Endometrial microvascular endothelial cells (primary cell): ENCODE results near the gene AVPR2. TPM values are rescaled to one million over a fixed set of nuclear protein-coding genes. Genes with fewer than 3 reads are reported as not detected.

Experiments
- in situ Hi-C: cut with HindIII; loops from 2 replicates; pipeline ENCODE4 v1.10.0; 2017; ENCODE audit warnings: low sequenced_read_pairs, low pct_unique_long_range_greater_than_20kb; ENCODE audit errors: inconsistent ontology term
- total RNA-seq: library from RNA; depleted of rRNA; stranded (reverse); fragments of >200 nt; gene quantifications from one replicate; pipeline ENCODE4 v1.2.3, GENCODE V29; 2015; ENCODE audit errors: inconsistent ontology term

The AVPR2 gene
- total RNA-seq, 1 donor from 2014 or later, result not detected

DNA sequence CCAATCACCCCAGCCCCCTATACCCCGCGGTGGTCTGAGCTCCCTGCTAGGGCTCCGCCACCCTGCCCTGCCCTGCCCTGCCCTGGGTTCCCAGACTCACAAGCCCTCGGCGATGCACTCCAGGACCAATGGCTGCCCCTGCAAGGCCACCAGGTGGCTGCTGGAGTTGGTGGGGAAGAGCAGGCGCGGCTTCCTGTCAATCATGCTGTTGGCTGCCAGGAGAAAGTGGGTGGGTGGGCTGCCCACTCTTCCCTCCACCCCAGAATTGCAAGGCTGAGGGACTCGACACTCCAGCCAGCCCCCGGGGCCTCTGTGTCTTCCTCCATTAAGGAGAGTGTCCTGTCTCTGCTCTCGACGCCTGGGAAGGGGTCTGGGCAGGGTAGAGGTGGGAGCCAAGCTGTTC is 34.2 kb upstream of the AVPR2 start:
- in situ Hi-C loops, result no loop called here

DNA sequence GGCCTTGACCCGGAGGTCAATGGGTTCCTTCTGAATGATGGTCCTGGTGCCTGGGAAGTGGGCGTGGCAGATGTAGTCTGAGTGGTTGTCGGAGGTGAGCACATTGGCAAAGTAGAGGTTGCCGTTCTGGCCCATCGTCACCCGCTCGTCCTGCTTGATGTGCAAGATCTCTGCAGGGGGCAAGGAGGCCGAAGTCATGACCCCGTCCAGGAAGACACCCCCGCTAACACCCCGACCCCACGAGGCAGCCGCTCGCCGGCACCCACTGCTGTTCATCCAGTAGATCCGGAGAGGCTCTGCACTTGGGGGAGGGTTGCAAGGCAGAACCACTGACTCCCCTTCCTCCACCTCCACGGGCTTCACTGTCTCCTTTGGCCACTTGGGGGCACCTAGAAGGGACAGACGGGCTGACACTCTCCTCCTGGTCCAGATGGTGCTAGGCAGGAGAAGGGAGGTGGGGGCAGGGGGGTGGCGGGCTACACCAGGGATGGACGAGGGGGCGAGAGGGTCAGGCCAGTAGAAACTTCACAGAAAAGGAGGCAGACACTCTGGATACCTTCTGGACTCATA is 33.6 kb upstream of the AVPR2 start:
- in situ Hi-C loops, result no loop called here

DNA sequence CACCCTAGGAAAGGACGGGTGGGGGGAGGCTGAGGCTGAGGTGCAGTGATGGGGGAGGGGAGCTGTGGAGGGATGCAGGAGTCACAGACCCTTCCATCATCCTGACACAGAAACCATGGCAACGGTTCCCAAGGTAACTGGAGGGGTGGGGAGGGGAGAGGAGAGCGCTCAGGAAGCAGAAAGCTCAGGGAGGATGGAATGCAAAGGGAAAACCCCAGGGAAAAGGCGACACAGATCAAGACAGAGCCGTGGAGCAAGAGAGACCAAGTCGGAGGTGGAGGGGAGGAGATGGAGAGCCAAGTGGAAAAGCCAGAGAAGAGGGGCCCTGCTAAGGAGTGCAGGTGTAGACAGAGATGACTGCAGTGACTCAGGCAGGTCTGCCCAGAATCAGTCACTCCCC is 33.0 kb upstream of the AVPR2 start:
- in situ Hi-C loops, result no loop called here

DNA sequence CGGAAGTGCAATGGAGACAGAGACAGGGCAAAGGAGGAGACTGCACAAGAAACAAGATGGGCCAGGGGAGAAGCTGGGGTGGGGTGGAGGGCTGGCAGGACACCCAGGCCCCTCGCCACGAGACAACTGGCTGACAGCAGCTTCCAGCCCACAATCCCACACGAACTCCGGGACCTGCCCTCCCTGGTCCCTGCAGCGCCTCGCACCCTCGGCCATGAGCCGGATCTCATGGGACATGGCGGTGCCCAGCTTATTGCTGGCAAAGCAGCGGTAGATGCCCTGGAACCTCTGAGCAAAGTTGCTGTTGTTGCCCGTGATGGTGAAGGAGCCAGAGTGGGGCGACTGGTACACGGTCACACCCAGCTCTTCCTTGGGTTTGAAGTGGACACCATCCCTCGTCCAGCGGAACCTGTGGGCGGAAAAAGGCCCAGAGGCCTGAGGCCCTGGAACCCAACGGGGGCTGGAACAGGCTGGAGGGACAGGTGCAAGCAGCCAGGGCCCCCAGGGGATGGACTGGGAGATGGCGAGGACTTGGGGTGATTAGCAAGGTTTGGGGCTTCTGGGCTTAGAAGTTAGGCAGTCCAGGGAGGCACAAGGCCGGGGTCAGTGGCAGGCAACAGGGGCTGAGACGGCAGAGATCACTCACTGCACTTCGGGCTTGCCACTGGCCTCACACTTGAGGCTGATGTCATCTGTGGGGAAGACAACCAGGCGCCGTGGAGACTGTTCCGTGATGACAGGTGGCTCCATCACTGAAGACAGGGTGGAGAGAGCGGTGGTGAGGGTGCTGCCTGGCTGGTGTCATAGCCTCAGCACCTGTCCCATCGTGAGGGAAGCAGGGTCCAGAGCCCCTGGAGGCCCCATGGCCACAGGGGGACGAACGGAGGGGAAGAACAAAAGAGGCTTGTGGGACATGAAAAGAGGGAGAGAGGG is 32.3 kb upstream of the AVPR2 start:
- in situ Hi-C loops, result no loop called here

DNA sequence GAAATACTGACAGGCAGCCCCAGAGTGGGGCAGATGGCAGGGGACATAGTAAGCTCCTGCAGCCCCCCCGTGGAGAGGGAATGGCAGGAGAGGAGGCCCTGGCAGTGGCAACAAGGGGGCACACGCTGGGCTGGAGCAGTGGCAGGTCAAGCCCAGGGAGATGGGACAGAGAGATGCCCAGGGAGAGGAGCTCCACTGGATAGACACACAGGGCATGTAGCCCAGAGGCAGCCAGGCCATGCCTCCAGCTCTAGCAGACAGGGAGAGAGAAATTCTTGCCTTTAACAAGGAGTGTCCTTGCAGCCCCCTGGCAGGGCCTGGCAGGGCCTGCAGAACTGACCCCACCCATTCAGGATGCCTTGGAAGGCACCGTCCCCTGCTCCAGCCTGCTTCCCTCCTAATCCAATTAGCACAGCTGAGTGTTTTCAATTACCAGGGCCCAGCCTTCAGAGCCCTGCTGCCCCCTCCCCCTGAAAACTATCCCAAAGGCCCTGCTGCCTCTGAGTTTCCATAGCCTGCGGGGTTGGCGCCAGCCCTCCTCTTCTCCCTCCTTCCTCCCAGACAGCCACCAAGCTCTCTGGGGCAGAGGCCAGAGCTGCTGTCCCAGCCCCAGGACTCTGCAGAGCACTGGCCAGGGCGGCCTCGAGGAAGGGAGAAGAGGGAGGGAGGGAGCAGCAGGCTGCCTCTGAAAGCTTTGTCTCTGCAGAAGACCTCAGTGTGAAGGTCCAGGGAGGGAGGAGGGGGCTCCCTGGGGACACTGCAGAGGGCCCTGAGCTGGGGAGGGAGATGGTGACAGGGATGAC is 31.0 kb upstream of the AVPR2 start:
- in situ Hi-C loops, result no loop called here

DNA sequence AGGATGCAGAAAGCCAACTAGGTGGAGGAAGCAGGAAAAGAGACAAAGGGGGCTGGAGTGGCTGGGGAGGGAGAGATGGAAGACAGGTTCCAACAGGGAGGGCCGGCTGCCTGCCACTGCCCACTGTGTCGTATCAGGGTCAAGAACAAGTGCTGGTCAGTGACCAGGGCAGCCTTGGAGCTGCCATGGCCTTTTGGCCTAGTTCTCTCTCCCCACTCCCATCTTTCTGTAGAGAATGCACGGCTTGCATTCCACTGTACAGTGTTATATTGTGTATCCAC is 30.4 kb upstream of the AVPR2 start:
- in situ Hi-C loops, result no loop called here

DNA sequence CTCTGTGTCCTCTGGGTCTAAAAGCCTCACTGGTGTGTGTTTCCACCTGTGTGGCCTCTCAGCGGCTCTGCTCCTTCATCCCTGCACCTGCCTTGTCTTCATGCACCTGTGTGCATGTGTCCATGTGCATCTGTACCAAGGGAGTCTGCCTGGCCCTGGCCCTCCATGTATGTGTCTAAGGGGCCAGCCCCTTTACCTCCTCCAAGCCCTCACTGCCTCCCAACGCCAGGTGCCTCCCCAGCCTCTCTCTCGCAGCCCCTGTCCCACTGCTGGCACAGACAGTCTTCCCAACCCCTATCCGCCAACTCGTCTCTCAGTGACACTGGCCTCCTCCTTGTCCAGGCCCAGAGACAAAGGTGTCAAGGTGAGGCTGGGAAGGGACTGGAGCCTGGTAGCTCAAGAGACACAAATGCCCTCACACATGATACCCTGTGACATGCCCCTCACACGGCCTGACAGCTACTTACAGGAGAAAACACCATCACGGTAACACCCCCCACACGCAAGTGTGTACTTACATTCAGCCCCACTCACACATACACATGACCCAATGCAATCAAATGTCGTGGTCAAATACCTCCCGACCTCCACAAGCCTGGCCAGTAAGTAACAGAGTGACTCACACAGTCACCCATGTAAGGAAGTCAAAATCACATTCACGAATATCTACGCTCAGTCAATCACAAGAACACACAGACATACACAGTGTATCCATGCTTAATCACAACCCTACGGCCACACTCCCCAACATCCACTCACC is 29.9 kb upstream of the AVPR2 start:
- in situ Hi-C loops, result no loop called here

DNA sequence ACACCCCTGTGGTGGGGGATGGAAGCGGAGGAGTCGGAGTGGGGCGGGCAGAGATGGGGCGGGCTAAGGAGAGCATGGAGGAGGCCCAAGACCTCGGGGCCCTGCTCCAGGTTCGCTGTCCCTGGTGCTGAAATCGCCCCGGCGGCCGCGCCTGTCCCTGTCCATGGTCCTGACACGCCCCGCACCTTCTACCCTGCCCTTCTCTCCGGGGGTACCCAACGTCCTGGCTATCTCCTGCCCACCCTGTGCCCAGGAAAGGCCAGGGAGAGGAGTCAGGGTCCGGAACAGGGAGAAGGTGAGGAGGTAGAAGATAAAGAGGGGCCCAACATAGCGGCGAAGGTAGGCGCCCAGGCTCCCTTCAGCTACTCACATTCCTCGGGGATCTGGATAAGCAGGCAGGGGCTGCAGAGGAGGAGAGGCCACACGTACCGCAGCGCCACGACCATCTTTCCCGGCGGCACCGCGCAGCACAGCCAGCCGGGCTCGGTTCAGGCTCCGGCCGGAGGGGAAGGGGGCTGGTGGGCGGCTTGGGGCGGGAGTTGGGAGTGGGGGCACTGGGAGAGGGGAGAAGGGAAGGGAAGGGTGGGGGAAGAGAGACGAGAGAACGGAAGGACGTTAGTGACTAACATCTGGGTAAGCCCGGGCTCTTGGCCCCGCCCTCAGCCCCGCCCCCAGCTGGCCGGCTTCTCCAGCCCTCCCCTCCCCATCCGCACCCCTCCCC is 28.9 kb upstream of the AVPR2 start:
- in situ Hi-C loops, result no loop called here

DNA sequence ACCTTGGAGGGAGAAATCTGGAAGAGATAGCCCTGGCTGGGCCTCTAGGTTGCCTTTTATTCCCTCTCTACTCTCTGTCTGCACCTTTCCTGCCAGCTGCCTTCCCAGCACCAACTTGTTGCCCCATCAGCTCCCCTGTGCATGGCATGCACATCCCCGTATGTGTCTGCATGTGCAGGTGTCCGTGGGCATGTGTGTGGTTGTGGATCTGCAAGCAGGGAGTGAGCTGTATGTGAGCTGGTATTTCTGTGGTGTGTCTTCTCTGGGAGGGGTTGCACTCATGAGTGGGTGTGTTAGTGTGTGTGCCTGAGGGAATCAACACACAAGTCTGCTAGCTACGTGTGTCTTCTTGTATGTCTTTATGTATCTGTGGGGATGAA is 28.4 kb upstream of the AVPR2 start:
- in situ Hi-C loops, result no loop called here

DNA sequence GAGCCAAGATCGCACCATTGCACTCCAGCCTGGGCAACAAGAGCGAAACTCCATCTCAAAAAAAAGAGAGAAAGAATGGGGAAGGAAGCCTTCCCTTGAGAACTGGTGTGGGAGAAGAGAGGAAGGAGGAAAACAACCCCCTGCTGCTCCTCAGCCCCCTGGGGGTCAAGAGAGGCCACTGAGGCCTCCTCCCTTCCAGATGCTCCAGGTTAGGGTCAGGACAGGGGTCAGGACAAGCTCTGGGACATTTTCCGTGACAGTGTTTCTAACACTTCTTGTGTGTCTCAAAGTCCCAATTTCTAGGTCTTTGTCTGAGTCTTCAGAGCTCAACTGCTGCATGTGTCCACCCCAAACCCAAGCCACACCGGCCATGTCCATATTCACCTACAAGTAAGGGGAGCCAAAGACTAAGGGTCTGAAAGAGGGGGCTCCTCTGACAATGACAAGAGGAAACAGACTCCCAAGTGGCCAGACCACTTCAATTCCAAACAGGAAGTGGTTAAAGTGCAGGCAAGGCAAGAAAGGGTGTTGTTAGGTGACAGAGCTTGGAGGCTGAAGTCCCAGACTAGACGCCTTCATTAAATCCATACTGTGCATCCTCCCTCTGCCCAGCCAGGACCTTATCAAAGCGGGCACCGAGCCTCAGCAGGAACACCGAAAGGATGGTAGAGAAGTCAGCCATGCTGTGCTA is 26.8 kb upstream of the AVPR2 start:
- in situ Hi-C loops, result no loop called here

DNA sequence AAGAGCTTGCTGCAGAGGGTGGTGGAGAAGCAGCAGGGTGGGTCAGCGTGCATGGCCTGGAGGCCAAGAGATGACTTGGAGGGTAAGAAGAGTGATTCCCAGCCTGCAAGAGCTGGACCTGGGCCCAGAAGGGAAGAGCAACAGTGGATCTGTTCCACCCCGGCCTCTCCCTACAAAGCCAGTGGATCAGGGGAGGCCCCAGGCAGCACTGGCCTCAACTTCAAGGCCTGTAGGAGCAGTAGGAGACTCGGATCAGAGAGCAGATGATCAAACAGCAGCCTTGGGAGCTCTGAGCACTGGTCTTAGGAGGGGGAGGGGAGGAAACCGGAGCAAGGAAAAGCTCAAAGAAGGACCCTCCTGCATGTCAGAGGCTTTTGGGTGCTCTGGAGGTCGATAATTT is 26.1 kb upstream of the AVPR2 start:
- in situ Hi-C loops, result no loop called here

DNA sequence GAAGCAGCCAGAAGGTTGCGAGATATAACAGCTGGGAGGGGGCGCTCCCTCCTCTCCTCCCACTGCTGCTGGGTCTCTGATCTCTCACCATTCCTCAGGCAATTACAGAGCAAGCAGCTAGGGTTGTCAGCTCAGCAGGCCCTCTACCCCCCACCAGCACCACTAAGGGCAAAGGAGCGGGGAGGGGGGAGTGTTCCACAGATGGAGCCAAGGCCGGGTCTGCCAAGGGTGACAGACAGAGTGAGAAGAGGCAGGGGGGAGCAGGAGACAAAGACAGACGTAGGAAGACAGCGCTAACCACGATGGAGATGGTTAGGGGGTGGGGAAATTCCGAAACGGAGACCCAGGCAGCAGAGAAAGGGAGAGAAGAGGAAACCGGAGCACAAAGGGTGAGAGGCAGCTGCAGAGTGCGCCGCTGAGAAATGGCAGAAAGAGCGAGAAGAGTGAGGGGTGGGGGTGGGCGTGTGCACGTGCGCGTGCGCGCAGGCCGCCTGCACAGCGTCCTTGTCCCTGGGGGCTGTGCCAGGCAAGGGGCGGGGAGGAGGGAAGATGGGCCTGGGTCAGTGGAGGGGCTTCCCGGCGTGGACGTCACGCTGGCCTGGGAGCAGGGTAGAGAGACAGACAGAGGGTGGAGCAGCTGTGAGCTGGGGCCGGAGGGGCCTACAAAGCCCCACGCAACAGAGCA is 25.4 kb upstream of the AVPR2 start:
- in situ Hi-C loops, result no loop called here

DNA sequence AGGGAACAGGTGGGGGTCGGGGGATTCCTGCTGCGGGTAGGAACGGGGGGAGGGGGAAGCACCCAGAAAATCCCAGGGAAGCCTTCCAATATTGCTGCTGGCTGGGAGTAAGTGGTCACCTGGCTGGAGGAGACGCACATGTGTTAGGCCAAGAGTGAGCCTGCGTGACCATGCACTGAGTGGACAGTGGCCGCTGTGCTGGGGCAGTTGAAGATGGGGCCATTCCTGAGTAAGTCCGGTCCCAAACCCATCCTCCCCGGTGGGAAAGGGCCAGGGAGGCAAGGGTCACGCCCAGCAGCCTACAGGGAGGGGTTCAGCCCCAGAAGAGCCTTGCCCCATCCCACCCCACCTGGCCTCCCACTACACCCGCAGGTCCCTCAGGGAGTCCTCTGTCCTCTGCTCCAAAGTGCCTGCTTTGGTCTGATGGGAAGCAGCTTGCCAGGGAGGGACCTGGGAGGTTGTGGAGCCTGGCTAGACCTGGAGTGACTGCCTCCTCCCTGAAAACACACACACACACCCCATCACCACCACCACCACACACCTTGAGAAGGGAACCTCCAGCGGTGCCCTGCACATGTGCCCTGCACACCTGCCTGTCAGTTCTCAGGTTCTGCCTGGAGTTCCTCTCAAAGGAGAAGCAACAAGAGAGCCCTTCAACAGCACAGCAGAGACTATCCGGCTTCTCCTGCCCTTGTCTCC is 24.6 kb upstream of the AVPR2 start:
- in situ Hi-C loops, result no loop called here

DNA sequence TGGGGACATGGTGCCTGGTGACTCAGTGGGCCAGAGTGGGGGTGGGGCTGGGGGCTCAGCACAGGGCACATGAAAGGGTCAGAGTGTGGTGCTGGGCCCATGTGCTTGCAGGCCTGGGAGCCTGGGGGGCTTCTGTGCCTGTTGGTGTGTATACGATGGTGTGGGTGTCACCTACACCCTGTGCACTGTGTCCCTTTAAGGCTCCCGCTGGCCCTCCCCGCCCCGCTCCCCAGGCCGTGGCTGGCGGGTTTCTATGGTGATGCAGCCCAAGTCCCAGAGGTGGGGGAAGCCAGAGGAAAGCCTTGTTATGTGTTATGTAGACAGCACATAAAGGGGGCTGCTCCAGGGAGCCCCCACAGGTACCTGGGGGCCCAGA is 24.0 kb upstream of the AVPR2 start:
- in situ Hi-C loops, result no loop called here

DNA sequence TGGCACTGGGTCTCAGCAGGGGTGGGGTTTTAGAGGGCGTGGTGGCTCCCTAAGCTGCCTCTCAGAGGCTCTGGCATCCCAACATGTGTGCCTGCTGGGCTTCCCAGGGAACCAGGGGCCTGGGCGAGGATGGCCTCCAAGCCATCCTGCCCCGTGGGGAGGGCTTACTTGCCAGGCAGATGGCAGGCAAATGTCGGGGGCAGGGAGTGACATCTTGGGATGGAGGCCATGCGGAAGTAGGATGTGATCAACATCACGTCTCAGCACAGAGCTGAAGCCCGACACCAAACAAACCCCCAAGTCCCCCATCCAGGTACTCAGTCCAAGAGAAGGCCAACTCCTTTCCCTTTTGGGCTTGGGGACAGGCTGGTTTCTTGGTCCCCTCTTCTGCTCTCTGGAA is 23.2 kb upstream of the AVPR2 start:
- in situ Hi-C loops, result no loop called here

DNA sequence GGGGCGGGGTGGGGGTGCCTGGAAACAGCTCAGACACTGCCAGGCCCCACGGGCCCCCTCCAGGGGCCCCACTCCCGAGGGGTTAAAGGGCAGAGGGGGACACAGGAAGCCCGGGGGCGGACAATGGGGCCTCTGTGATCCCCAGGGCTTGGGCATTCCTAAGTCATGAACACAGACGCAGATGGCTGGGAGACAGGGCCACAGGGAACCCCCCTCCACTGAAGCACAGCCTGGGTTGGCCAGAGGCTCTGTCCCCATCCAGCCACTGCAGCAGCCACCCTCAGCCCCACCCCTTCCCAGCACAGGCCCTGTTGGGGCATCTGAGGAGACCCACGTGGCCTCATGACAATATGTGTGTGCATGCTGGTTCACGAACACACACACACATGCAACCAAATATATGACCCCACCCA is 22.4 kb upstream of the AVPR2 start:
- in situ Hi-C loops, result no loop called here

DNA sequence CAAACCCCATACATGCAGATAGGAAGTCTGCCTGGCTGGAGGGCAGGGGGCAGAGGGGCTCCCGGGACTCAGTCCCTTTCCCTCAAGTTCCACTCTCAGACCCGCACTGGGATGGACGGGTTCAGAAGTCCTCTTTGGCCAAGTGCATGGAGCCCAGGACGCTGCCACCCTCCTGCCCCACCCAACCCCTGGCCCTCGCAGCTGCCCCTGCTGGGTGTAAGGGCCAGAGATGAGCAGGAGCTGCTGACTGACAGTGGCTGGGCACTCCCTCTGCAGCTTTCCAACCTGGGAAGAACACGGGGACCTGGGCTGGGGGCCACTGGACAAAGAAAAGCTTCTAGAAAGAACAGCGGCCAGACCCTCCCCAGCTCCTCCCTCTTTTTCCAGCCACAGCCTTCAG is 21.9 kb upstream of the AVPR2 start:
- in situ Hi-C loops, result no loop called here
